ENCODE data around the gene TRPC4. TPM values are rescaled to one million over a fixed set of nuclear protein-coding genes. Genes with fewer than 3 reads are reported as not detected.
"Not testable (repeated sequence)": the region's sequence is repeated elsewhere in the genome, so short reads cannot be mapped to it uniquely, and the experiment has no call there.

Gene TRPC4
- polyA plus RNA-seq, 6 donors from 2014 or later = not detected

GRCh38 chr13:37589381-37589780 lies 280.2 kb downstream of the TRPC4 start:
- H3K9me3 Mint-ChIP-seq; H3K4me1 Mint-ChIP-seq; H3K27me3 Mint-ChIP-seq; DNase-seq; H3K27ac Mint-ChIP-seq; ATAC-seq (ENCODE audit: low read depth in 2 of 2); H3K36me3 Mint-ChIP-seq; H3K4me3 Mint-ChIP-seq: not testable (repeated sequence)

- Mint-ChIP-seq H3K4me3 (no peak overlapping the region), H3K4me1 (no peaks in the 10 kb centered on the region), H3K36me3 (no peaks in the 10 kb centered on the region), H3K27ac (no peak overlapping the region), H3K9me3 (peaks cover 0 to 7% (median 0%) of the 10 kb centered on the region in 7 donors), H3K27me3 (no peaks in the 10 kb centered on the region)
- DNase-seq (no peak), ATAC-seq (ENCODE audit: low read depth in 2 of 2) (no peak)
These were observed 282.3 kb downstream of the TRPC4 start for GRCh38 chr13:37587236-37587635.
